Measurements from ENCODE around the gene EVI5.
"Not testable (repeated sequence)": the region's sequence is repeated elsewhere in the genome, so short reads cannot be mapped to it uniquely, and the experiment has no call there.

Gene EVI5

GRCh38 chr1:92690212-92690906, 94.5 kb downstream of the EVI5 start:
- no peak for DNase-seq (ENCODE audit: low read depth in 3 of 3)

- DNase-seq (ENCODE audit: low read depth in 3 of 3), result no peak
Measured at GRCh38 chr1:92679980-92680379, 104.9 kb downstream of the EVI5 start.

- DNase-seq (ENCODE audit: low read depth in 3 of 3), result no peak
Measured at GRCh38 chr1:92663775-92664174, 121.1 kb downstream of the EVI5 start.

GRCh38 chr1:92662048-92662447, 122.9 kb downstream of the EVI5 start:
- DNase-seq (ENCODE audit: low read depth in 3 of 3), result no peak

- DNase-seq (ENCODE audit: low read depth in 3 of 3), result no peak
Measured at GRCh38 chr1:92657701-92658100, 127.2 kb downstream of the EVI5 start.

- no peak for DNase-seq (ENCODE audit: low read depth in 3 of 3)
Measured at GRCh38 chr1:92655197-92655801, 129.6 kb downstream of the EVI5 start.

GRCh38 chr1:92653605-92654381, 131.1 kb downstream of the EVI5 start:
- no peak for DNase-seq (ENCODE audit: low read depth in 3 of 3)

- DNase-seq (ENCODE audit: low read depth in 3 of 3), result not testable (repeated sequence)
Measured at GRCh38 chr1:92640686-92641085, 144.2 kb downstream of the EVI5 start.

GRCh38 chr1:92638498-92638897, 146.4 kb downstream of the EVI5 start:
- DNase-seq (ENCODE audit: low read depth in 3 of 3), result no peak

GRCh38 chr1:92635203-92635602, 149.7 kb downstream of the EVI5 start:
- DNase-seq (ENCODE audit: low read depth in 3 of 3), result not testable (repeated sequence)

- DNase-seq (ENCODE audit: low read depth in 3 of 3), result no peak
Measured at GRCh38 chr1:92623187-92623778, 161.6 kb downstream of the EVI5 start.

- DNase-seq (ENCODE audit: low read depth in 3 of 3), result peak in 2 of 3 experiments; percentile 4 to 19
Measured at GRCh38 chr1:92619466-92620189, 165.3 kb downstream of the EVI5 start.

- no peak for DNase-seq (ENCODE audit: low read depth in 3 of 3)
Measured at GRCh38 chr1:92601044-92601443, 183.9 kb downstream of the EVI5 start.

GRCh38 chr1:92599184-92599583, 185.7 kb downstream of the EVI5 start:
- no peak for DNase-seq (ENCODE audit: low read depth in 3 of 3)

GRCh38 chr1:92589361-92589760, 195.5 kb downstream of the EVI5 start:
- DNase-seq (ENCODE audit: low read depth in 3 of 3), result not testable (repeated sequence)

- peak in 1 of 3 experiments; percentile 20 for DNase-seq (ENCODE audit: low read depth in 3 of 3)
Measured at GRCh38 chr1:92587445-92587844, 197.5 kb downstream of the EVI5 start.

GRCh38 chr1:92585831-92586230, 199.1 kb downstream of the EVI5 start:
- DNase-seq (ENCODE audit: low read depth in 3 of 3), result no peak

- DNase-seq (ENCODE audit: low read depth in 3 of 3), result not testable (repeated sequence)
Measured at GRCh38 chr1:92584810-92585209, 200.1 kb downstream of the EVI5 start.

- no peak for DNase-seq (ENCODE audit: low read depth in 3 of 3)
Measured at GRCh38 chr1:92583821-92584760, 200.8 kb downstream of the EVI5 start.

- no peak for DNase-seq (ENCODE audit: low read depth in 3 of 3)
Measured at GRCh38 chr1:92577261-92577895, 207.5 kb downstream of the EVI5 start.

Data from stimulated activated CD4-positive, alpha-beta T cell treated with anti-CD3 and anti-CD28 coated beads, TNF-alpha, amount 100 ng/mL, for 24 hours (primary cell).